ENCODE results near the gene BSDC1. TPM values are rescaled to one million over a fixed set of nuclear protein-coding genes. Genes with fewer than 3 reads are reported as not detected.

Gene BSDC1
- polyA plus RNA-seq, 1 of the 3 experiments (the other 2 are of a cell fraction) = 51.0 TPM

- H3K27me3 ChIP-seq (ENCODE audit: insufficient read depth) = no peaks in the 10 kb centered on the region
- H3K4me1 ChIP-seq (ENCODE audit: control insufficient read depth in 1 of 2, insufficient read depth in 2 of 2, low read depth in 1 of 2, low read length in 1 of 2) = peaks cover 8 to 23% of the 10 kb centered on the region in 2 experiments; a peak in 3 of 4 replicates
- H4K20me1 ChIP-seq (ENCODE audit: insufficient read depth) = peaks cover 20% of the 10 kb centered on the region
- no peaks in the 10 kb centered on the region for H3K9me2 ChIP-seq
- H3K36me3 ChIP-seq (replicated peaks in 1 of 2; ENCODE audit: control insufficient read depth in 1 of 2, insufficient read depth in 2 of 2, low read length in 1 of 2) = peaks cover 13% of the 10 kb centered on the region in 2 experiments
- H3K4me3 ChIP-seq (ENCODE audit: low read depth in 2 of 2, low read length in 1 of 2) = no peak overlapping the region
- H3F3A ChIP-seq (replicated peaks; ENCODE audit: insufficient read depth) = peaks cover 6% of the 10 kb centered on the region
- WGBS (ENCODE audit: low lambda C conversion rate) = 79% methylated on average over 11 of the region's 16 CpGs
- no peak for TF ChIP-seq USF2 (IDR thresholded peaks at IDR 0.05; ENCODE audit: borderline replicate concordance, low read depth, low read length)
- TF ChIP-seq MXI1 (IDR thresholded peaks at IDR 0.05; ENCODE audit: low read depth, low read length) = no peak
- no peak for TF ChIP-seq CTCF (IDR thresholded peaks at IDR 0.05)
- TF ChIP-seq SIN3A (IDR thresholded peaks at IDR 0.05; ENCODE audit: borderline replicate concordance, low read depth, low read length) = no peak
- TF ChIP-seq JUND (IDR thresholded peaks at IDR 0.05) = no peak
- no peak for TF ChIP-seq RXRA (IDR thresholded peaks at IDR 0.05; ENCODE audit: borderline replicate concordance, low read depth)
- no peak for TF ChIP-seq USF1 (IDR thresholded peaks at IDR 0.05; ENCODE audit: borderline replicate concordance, low read depth)
- no peak for TF ChIP-seq EP300 (IDR thresholded peaks at IDR 0.05; ENCODE audit: borderline replicate concordance in 1 of 2, low read depth in 1 of 2, low read length in 1 of 2)
- no peak for TF ChIP-seq TEAD4 (IDR thresholded peaks at IDR 0.05; ENCODE audit: borderline replicate concordance, insufficient read depth)
- no peak for TF ChIP-seq NRF1 (IDR thresholded peaks at IDR 0.05; ENCODE audit: low read depth, low read length)
- TF ChIP-seq RFX5 (IDR thresholded peaks at IDR 0.05; ENCODE audit: low read length) = no peak
- TF ChIP-seq SMC3 (IDR thresholded peaks at IDR 0.05; ENCODE audit: low read depth, low read length) = no peak
- no peak for TF ChIP-seq GATA2 (CRISPR knock-in tag; IDR thresholded peaks at IDR 0.05)
- no peak for TF ChIP-seq GABPA (IDR thresholded peaks at IDR 0.05; ENCODE audit: low read depth)
- TF ChIP-seq FOXJ3 (CRISPR knock-in tag; IDR thresholded peaks at IDR 0.05) = no peak
- TF ChIP-seq REST (IDR thresholded peaks at IDR 0.05; ENCODE audit: low read depth, low read length) = no peak
- no peak for TF ChIP-seq RCOR1 (IDR thresholded peaks at IDR 0.05; ENCODE audit: low read length)
- no peak for TF ChIP-seq FOSL2 (IDR thresholded peaks at IDR 0.05; ENCODE audit: borderline replicate concordance, low read depth)
- ChIA-PET POLR2A (interaction anchor here (1.3 kb wide), 1 partner anchor 13 kb away, joined by 5 read pairs; no protein-coding TSS in a partner anchor), CTCF (interaction anchor here (1.4 to 3.7 kb wide), 2 partner anchors 13 to 75 kb away, joined by 4 to 24 read pairs; no protein-coding TSS in a partner anchor)
- no peak overlapping the region for H3K27ac ChIP-seq (ENCODE audit: low read depth in 2 of 2, low read length in 1 of 2)
- no peak overlapping the region for H3K4me2 ChIP-seq
- DNase-seq = no peak
- no peaks in the 10 kb centered on the region for H3K9me3 ChIP-seq
- no peak overlapping the region for H2AFZ ChIP-seq (ENCODE audit: low read depth)
- H3K9ac ChIP-seq = no peak overlapping the region
- peaks cover 29% of the 10 kb centered on the region for H3K79me2 ChIP-seq (ENCODE audit: insufficient read depth)
Measured at GRCh38 chr1:32337855-32338636, 56.2 kb downstream of the BSDC1 start.

All from SK-N-SH (cell line).